Frontal cortex (tissue), 4 donors: ENCODE data around the gene RAB3IL1. TPM values are rescaled to one million over a fixed set of nuclear protein-coding genes. Genes with fewer than 3 reads are reported as not detected.

ENCODE experiments used
- DNase-seq, 2 donors: peaks; one replicate each; pipeline ENCODE4 v3.0.0; 2012; ENCODE audit warnings: low spot score in 2 of 2
- FAIRE-seq: peaks from 2 replicates; lab custom pipeline; 2012; peaks lifted over from hg19 to GRCh38; lab: Jason Lieb, UNC
- small RNA-seq: library from RNA; depleted of rRNA; stranded (forward); fragments of <200 nt; gene quantifications from one replicate; pipeline ENCODE3, GENCODE V24; 2014
- total RNA-seq: library from RNA; depleted of rRNA; stranded (reverse); fragments of >200 nt; gene quantifications from one replicate; pipeline ENCODE4 v1.2.3, GENCODE V29; 2014
- donor health status: control.
- donor health status: control.
- donor health status: control.

RAB3IL1 gene
- total RNA-seq, 1 donor from 2014 or later = 1.6 TPM

DNA sequence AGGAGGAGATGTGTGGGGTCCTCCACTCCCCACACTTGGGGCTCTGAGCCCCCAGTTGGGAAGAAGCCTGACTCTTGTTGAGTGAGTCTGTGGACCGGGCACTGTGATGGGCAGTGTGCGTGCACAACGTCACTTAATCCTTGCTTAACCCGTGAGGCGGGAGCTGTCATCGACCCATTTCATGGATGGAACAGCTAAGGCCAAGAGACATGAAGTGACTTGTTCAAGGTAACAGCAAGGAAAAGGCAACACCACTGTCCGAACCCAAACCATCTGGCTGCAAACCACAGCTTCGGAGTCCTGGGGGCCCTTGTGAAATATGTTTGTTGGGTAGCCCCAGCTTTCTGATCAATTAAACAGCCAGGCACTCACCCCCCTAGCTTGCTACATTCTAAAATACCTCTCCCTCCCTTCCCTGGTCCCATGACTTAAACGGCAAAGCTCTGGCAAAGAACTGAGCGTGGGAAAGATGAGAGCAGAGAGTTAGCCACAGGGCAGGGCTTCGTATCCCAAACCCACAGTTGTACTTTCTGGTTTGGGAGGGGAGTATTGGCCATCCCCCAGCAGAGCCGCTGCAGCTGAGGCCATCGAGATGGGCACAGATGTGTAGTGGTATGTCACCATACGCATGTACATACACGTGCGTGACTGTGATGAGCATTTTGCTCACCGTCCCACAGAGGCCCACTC, 63.0 kb downstream of the RAB3IL1 start:
- no peak for FAIRE-seq
- DNase-seq = no peak

DNA sequence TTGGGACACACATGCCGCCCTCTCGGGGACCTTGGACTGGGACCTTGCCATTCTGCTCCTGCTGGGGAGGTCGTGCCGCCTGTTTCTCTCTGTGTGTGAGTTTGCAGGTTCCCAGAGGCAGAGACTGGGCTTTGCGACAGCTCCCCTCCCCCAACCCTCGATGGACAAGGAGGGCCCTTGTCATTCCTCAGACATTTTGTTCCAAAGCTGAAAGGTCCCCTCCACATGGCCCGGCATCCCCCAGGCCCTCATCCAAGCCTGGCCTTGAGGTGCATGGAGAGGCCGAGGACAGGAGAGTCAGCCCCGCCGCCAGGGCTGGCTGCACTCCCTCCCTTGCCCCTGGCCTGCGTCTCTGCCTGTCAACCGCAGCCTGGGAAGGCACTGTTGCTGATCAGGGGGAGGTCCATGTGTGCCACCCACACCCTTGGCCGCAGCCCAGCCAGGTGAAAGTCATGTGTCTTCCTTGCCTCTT, 63.6 kb downstream of the RAB3IL1 start:
- no peak for FAIRE-seq
- DNase-seq = no peak

DNA sequence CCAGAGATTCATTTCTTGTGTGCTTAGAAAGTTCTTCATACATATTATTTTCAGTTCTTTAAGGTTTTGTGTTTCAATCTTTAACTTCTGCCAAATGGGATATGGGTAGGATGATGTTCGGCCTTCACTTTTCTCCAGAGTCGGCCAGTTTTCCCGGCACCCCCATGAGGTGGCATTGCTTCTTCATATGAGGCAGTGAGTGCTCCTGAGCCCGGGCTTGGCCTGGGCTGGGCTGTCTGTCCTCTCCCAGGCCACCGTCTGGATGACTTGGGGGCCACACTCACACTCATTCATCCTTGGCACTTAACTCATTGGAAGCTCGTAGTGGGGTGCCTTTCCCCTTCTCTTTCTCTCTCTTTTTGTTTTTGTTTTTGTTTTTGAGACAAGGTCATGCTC, 65.5 kb downstream of the RAB3IL1 start:
- no peak for FAIRE-seq
- no peak for DNase-seq

DNA sequence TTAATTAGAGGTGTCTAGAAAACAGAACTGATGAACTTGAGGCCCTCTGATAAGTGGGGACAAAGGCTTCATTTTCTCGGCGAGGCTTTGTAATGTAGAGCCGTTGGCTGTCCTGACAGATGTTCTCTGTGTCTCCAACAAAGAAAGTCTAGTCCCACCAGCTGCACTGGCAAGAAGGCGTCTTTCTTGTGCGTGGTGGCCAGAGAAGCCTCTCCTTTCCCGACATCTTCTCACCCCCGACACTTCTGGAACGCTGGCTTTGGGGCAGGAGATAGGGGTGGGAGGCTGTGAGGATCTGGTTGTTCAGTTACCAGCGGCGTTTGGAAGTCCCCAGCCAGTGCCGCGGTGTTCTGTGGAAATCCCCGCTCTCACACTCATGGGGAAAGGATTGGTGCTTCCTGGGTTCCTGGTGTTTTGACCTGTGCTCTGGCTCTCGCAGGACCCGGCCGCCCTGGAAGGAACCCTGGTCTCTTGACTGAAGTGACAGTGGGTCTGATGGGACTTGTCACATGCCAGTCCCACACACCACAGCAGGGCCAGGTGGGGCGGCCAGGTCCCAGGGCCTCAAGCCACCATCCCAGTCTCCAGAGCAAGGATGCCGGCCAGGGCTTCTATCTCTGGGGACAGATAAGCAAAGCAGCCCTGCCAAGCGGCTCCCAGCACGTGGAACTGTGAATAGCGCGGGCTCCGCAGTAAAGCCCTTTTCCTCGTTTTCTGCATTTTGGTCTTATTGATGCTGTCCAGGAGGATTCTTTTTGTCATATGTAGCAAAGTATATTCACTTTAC, 66.1 kb downstream of the RAB3IL1 start:
- FAIRE-seq (no peak), DNase-seq (no peak)

DNA sequence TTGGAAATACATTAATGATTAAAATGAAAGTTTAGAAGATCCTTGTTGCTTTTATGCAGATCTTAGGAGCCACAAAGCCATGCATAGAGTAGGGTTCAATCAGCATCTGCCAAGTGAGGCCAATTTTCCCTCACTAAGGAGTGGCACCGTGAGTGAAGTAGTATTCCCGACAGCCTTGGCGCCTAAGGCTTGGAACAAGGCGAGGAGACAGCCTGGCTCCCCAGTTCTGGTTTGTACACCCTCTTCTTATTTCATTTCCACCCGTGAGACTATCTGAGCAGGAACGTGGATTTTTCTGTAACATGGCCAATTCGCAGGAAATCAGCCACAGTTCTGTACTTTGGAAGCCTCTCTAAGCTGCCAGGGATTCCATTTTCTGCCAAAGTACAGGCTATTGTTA, 66.7 kb downstream of the RAB3IL1 start:
- no peak for DNase-seq
- no peak for FAIRE-seq

DNA sequence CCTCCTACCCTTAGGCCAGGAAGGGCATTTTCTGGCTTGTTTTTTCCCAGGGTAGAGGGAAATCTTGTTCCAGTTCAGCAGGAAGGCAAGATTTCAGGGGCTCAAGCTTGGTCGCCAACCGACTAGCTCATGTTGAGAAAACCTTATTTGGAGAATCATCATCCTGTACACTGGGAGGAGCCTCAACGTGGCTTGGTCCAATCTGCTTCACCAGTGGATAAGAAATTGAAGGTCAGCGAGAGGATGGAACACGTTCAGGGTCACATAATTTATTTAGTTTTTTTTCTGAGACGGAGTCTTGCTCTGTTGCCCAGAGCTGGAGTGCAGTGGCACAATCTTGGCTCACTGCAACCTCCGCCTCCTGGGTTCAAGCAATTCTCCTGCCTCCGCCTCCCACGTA, 68.7 kb downstream of the RAB3IL1 start:
- FAIRE-seq = no peak

DNA sequence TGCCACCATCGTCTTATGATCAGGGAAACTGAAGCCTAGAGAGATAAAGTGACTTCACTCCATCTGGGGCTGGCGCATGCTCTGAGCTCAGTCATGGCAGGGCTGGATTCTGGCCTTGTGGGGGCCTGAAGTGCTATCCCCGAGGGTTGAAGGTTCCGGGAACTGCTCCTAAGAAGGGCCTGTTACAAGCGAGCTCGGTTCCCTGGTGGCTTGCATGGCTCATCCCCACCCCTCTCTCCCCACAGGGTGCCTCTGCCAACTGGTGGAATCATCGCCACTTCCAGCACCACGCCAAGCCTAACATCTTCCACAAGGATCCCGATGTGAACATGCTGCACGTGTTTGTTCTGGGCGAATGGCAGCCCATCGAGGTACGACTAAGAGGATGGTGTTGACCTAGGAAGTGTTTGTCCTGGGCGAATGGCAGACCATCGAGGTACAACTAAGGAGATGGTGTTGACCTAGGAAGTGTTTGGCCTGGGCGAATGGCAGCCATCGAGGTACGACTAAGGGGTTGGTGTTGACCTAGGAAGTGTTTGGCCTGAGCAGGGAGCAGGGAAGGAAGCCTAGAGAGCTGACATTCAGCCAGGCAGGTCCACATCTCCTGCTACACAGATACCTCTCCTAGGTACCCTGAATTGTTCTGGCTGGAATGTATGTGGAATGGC, 69.3 kb downstream of the RAB3IL1 start:
- FAIRE-seq = no peak

More for the DNA sequence above, 68.7 kb downstream of the RAB3IL1 start:
- DNase-seq = no peak

More for the DNA sequence above, 69.3 kb downstream of the RAB3IL1 start:
- no peak for DNase-seq

Small RNAs within 50 kb of the gene (small RNA-seq; reads per million reads assigned to genes)
- gene MIR6746 (not detected), gene RNU6-1243P (not detected)

Other genes starting within 250 kb of the RAB3IL1 start
- 4.9 TPM for gene DAGLA, start 237.2 kb downstream of the RAB3IL1 start, total RNA-seq
- gene MYRF, start 164.9 kb downstream of the RAB3IL1 start, total RNA-seq = 0.82 TPM
- gene TMEM258, start 125.0 kb downstream of the RAB3IL1 start, total RNA-seq = 62.4 TPM
- 15.9 TPM for gene FEN1, start 124.7 kb downstream of the RAB3IL1 start, total RNA-seq
- 81.9 TPM for gene FADS1, start 100.6 kb downstream of the RAB3IL1 start, total RNA-seq
- 121 TPM for gene FADS2, start 89.3 kb downstream of the RAB3IL1 start, total RNA-seq
- gene FADS3, start 26.0 kb downstream of the RAB3IL1 start, total RNA-seq = 35.5 TPM
- gene BEST1, start 32.8 kb upstream of the RAB3IL1 start, total RNA-seq = 1.6 TPM
- gene FTH1, start 50.1 kb upstream of the RAB3IL1 start, total RNA-seq = 254 TPM
- 22.0 TPM for gene INCENP, start 206.4 kb upstream of the RAB3IL1 start, total RNA-seq